ENCODE data around the gene ITCH.

The ITCH gene

GRCh38 chr20:34535857-34536256 lies 172.8 kb downstream of the ITCH start:
- TF ChIP-seq CTCF (IDR thresholded peaks at IDR 0.05; ENCODE audit: low read depth, low read length): no peak
- DNase-seq (ENCODE audit: extremely low read depth, low read depth): no peak

DNA sequence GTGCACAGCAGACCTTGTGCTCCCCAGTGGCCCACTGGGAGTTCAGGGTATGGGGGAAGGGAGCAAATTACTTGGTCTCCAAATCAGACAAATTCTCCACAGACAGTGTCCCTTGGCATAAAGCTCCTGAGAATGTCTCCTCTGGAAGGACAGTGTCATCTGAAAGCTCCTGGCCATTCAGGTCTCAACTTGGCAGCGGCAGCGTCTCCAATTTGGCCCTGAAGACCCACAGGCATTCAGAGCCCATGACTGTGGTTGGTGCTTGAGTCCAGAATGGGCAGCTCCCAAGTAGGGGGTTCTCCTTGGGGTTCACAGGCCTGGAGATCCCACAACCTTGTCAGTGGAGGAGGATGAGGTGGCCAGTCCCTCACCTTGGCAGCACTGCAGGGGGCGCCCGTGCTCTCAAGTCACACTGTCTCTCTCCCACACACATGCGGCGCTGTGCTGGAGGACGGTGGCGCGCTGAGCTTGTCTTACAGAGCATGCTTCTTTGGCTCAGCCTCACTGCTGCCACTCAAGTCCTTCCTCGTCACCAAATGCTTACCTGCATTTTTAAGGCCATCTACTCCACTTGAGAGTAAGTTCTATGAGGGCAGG lies 173.8 kb downstream of the ITCH start:
- DNase-seq (ENCODE audit: extremely low read depth, low read depth): no peak
- peak; percentile 32 for TF ChIP-seq CTCF (IDR thresholded peaks at IDR 0.05; ENCODE audit: low read depth, low read length)

- DNase-seq (ENCODE audit: extremely low read depth, low read depth): no peak
- no peak for TF ChIP-seq CTCF (IDR thresholded peaks at IDR 0.05; ENCODE audit: low read depth, low read length)
Measured at GRCh38 chr20:34537651-34538050, 174.6 kb downstream of the ITCH start.

DNA sequence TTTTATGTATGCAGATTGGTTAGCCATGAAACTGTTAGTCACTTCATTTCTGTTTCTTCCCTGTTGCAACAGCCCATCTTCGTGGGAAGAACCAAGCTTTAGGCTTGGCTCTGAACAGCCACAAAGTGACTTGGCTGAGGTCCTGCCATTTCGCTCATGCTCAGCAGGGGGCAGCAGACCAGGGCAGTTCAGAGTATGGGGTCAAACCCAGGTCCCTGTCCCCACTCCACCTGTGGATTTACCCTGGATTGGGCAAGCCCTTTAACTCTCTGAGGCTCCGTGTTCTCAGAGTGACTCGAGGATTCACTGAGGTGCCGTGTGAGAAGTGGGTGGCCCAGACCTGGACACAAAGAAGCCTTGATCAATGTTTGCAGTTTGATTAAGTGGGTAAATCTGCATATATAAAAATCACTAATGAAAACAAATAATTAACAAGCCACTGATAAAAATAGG lies 175.6 kb downstream of the ITCH start:
- peak; percentile 92 for TF ChIP-seq CTCF (IDR thresholded peaks at IDR 0.05; ENCODE audit: low read depth, low read length)
- DNase-seq (ENCODE audit: extremely low read depth, low read depth): peak; percentile 39

DNA sequence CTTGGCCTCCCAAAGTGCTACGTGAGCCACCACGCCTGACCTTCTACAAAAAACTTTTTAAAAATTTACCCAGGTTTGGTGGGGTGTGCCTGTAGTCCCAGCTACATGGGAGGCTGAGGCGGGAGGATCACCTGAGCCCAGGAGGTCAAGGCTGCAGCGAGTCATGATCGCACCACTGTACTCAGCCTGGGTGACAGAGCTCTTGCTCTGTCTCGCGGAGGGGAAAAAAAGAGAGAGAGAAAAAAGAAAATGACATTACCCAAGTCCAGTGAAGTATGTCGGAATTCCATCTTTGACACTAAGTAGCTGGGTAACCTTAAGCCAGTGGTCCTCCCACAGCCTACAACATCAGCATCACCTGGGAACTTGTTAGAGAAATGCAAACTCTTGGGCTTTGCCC lies 176.7 kb downstream of the ITCH start:
- no peak for TF ChIP-seq CTCF (IDR thresholded peaks at IDR 0.05; ENCODE audit: low read depth, low read length)
- no peak for DNase-seq (ENCODE audit: extremely low read depth, low read depth)

GRCh38 chr20:34540596-34541263 lies 177.7 kb downstream of the ITCH start:
- no peak for DNase-seq (ENCODE audit: extremely low read depth, low read depth)
- no peak for TF ChIP-seq CTCF (IDR thresholded peaks at IDR 0.05; ENCODE audit: low read depth, low read length)

DNA sequence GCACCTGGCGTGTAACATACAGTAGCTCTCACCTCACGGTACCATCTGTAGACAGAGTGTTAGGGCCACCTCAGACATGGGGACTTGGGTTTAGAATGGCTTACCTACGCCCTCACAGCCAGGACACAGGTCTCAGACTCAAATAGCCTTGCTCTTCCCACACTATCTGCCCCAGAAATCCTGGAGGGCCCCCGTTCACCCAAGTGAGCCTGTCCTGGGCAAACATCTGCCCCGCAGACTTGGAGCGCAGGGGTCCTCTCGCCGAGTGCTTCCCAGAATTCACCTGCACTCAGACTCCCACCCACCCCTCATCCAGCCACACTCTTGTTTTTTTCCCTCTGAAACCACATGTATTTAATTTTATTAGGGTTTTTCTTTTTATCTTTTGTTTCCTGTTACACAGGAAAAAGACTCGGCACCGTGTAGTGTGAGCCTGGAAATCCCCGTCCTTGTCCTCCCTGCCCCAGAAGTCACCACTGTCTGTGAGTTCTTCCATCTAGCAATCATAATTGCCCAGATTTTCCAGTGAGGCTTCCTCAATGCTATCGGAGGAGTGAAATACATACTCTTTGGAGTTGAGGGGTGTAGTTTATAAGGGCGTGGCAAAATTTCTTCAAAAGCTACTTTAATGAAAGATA lies 178.3 kb downstream of the ITCH start:
- no peak for DNase-seq (ENCODE audit: extremely low read depth, low read depth)
- TF ChIP-seq CTCF (IDR thresholded peaks at IDR 0.05; ENCODE audit: low read depth, low read length): no peak

Measured in AG09319 (cell line).